Skin of body (tissue), 2 donors: Measurements from ENCODE around the gene RPL39L. TPM values are rescaled to one million over a fixed set of nuclear protein-coding genes. Genes with fewer than 3 reads are reported as not detected.

Source experiments
- DNase-seq: peaks from one replicate; lab custom pipeline; 2025; lab: John Stamatoyannopoulos, UW
- total RNA-seq: library from RNA; depleted of rRNA; stranded (reverse); fragments of >200 nt; gene quantifications from one replicate; pipeline ENCODE4 v1.2.3, GENCODE V29; 2014

Gene RPL39L
- total RNA-seq, 1 donor from 2014 or later: 15.0 TPM

DNA sequence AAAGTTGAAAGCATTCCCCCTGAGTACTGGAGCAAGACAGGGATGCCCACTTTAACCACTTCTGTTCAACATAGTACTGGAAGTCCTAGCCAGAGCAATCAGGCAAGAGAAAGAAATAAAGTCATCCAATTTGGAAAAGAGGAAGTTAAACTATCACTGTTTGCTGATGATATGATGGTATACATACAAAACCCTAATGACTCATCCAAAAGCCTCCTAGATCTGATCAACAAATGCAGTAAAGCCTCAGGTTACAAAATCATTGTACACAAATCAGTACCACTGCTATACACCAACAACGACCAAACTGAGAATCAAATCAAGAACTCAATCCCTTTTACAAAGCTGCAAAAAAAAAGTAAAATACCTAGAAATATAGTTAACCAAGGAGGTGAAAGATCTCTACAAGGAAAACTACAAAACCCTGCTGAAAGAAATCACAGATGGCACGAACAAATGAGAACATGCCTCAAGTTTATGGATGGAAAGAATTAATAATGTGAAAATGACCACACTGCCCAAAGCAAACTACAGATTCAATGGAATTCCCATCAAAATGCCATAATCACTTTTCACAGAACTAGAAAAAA lies 40.3 kb downstream of the RPL39L start:
- no peak for DNase-seq

DNA sequence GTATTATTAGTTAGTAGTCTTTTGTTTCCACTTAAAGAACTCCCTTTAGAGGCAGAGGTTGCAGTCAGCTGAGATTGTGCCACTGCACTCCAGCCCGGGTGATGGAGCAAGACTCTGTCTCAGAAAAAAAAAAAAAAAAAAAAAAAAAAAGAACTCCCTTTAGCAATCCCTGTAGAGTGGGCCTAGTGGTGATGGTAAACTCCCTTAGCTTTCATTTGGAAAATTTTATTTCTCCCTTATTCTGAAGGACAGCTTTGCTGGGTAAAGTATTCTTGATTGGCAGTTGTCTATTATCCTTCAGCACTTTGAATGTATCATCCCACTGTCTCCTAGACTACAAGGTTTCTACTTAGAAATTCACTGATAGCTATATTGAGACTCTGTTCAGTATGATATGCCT lies 46.0 kb downstream of the RPL39L start:
- no peak for DNase-seq

DNA sequence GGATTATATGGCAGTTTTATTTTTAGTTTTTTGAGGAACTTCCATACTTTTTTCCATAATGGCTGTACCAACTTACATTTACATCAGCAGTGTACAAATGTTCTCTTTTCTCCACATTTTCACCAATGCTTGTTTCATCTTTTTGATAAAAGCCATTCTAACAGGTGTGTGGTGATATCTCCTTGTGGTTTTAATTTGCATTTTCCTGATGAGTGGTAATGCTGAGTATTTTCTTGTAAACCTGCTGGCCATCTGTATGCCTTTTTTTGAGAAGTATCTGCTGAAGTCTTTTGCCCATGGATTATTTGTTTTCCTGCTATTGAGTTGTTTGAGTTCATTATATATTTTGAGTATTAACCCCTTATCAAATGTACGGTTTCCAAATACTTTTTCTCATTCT lies 50.6 kb downstream of the RPL39L start:
- DNase-seq: no peak

DNA sequence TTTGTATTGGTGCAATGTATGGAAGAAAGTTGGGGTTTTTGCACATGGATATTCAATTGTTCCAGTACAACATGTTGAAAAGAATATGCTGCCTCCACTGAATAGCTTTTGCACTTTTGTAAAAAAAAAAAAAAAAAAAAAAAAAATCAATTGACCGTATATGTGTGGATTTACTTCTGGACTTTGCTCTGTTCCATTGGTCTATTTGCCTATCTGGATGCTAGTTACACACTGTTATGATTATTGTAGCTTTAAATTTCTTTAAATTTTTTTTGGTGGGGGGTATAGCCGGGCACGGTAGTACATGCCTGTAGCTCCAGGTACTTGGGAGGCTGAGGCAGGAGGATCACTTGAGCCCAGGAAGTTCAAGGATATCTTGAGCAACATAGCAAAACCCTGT lies 52.5 kb downstream of the RPL39L start:
- no peak for DNase-seq

DNA sequence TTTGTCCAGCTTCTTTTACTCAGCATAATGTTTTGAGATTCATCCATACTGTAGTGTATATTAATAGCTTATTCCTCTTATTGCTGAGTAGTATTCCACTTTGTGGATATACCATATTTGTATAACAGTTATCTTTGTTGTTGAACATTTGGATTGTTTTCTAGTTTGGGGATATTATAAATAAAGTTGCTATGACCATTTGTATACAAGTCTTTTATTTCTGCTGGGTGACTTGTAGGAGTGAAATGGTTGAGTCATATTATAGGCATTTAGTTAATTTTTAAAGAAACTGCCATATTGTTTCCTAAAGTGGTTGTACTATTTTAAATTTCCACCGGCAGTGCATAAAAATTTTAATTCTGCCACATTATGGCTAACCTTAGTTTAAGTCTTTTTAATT lies 53.4 kb downstream of the RPL39L start:
- no peak for DNase-seq

DNA sequence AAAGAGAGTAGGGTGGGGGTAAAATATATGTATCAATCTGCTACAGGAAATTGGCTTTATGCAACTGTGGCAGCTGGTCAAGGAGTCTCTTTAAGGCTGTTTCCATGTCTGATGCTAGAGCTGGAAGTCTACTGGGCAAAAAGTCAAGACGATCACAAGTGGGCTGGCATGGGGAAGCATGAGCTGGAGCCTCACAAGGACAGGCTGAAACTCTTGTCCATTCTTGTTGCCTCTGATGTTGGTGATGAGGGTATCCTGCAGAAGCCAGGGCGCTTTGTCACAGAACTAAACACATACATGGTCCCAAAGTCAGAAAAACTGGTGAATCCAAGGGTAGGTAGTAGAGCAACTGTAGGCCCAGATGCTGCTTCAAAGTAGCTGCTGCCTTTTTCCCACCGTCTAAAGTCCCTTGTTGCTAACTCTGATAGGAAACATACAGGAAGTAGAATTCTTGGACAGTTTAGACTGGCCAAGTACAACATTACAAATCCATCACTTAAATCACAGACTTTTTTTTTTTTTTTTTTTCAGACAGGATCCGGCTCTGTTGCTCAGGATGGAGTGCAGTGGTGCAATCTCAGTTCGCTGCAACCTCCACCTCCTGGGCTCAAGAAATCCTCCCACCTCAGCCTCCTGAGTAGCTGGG lies 54.2 kb downstream of the RPL39L start:
- DNase-seq: no peak

DNA sequence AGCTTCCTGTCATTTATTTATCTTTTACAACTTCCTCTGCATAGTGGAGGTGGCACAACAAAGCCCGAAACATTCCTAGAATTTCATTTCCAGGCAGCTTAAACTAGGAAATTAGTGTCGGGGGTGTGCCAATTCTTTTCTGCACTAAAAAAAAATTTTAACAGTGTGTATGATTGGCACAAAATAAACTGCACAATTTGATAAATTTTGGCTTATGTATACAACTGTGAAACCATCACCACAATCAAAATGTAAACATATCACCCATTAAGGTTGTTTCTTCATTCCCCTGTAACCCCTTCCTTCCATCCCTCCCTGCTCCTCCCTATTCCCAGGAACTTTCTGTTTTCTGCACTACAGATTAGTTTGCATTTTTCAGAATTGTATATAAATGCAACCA lies 54.7 kb downstream of the RPL39L start:
- DNase-seq: no peak

DNA sequence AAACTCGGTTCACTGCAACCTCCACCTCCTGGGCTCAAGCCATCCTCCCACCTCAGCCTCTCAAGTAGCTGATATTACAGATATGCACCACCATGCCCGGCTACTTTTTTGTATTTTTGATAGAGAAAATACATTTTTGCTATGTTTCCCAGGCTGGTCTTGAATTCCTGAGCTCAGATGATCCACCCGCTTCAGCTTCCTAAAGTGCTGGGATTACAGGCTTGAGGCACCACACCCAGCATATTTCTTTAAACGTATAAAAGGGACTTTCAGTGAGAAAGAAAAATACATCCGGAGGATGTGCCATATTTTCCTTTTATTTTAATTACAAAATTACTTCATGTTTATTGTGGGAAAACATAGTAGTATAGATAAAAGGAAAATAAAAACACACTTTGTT lies 55.2 kb downstream of the RPL39L start:
- DNase-seq: no peak

DNA sequence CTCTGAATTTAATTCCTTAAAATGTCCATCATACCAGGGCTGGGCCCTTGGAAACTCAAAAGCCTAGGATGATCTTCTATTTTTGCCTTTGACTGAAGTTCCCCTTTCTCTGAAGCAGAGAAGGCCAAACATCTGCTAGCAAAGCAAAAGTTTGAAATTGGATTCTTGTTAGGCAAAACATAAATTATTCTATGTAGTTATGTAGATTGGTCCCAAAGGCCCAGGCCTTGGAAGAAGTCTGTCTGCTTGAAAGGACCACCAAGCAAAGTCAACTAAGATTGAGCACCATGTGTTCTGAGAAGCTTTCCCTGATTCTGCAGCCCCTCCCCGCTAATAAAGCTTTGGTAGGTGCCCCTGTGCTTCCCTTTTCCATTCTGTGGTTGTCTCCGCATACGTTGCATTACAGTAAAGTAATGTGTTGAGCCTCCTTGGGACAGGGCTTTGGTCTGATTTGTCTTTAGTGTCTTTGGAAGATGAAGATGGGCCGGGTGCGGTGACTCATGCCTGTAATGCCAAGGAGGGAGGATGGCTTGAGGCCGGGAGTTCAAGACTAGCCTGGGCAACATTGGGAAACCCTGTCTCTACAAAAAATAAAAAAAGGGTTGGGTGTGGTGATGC lies 56.4 kb downstream of the RPL39L start:
- peak; percentile 32 for DNase-seq

DNA sequence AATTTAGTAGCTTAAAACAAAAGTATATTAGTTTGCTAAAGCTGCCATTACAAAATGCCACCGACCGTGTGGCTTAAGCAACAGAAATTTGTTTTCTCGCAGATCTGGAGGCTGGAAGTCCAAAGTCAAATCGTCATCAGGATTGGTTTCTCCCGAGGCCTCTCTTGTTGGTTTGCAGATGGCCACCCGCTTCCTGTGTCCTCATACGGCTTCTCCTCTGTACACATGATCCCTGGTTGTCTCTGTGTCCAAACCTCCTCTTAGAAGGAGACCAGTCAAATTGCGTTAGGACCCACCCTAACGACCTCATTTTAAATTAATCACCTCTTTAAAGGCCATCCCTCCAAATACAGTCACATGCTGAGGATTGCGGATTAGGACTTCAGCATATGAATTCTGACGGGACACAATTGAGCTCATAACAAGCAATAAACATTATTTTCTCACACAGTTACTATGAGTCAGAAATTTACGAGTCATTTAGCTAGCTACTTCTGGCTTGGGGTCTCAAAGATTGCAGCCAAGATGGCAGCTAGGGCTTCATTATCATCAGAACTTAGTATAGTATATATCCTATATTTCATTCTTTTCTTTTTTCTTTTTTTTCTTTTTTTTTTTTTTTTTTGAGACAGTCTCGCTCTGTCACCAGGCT lies 58.4 kb downstream of the RPL39L start:
- DNase-seq: no peak

DNA sequence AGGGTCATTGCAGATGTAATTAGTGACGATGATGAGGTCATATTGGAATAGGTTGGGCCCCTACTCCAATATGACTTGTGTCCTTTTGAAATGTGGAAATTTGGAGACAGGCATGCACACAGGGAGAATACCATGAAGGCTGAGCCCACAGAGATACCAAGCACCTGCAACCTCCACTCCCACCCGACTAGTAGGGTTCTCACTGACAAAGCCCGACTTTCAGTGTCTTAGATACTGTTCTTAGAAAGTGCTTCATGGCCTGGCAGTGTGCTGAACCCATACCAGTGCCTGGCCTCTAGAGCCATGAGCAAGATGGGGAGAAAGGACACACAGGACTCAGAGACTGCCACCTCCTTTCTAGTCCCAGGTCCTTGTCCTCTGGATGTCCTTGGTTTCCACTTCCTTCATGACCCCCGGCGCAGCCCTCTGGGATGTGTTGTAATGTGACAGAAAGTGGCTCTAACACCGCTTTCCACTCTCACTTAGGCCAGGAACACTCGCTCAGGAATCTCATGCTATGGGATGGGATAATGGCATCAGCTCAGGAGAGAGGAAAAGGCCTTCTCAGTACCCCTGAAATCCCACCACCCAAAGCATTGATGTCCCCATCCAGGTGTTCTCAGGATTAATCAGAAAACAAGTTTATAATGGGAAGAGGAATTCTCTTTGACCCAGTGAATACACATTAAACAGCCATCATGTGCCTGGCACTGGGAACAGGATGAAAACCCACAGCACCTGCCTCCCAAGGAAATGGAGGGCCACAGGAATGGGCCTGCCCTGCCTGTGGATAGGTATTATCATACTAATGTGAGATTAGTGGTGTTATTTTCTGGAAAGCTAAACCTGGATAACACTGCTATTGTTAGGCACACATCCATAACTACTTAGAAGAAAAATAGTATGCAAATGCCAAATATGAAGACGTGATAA lies 59.9 kb downstream of the RPL39L start:
- no peak for DNase-seq

DNA sequence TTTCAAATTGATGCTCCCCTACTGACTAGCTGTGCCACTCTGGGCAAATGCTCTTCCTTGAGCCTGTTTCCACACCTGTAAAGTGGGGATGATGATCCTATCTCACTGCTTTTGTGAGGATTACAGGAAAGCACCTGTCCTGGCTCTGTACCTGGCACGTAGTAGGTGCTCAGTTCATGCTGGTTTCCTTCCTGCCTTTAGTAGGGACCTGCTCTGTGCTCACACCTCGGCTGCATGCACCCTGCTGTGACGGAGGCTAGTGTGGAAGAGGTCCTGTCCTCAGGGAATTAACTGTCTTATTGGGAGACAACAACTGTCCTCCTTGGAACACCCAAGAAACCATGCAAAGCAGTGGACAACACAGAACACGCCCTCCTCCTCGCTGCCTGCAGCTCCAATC lies 61.8 kb downstream of the RPL39L start:
- DNase-seq: no peak

DNA sequence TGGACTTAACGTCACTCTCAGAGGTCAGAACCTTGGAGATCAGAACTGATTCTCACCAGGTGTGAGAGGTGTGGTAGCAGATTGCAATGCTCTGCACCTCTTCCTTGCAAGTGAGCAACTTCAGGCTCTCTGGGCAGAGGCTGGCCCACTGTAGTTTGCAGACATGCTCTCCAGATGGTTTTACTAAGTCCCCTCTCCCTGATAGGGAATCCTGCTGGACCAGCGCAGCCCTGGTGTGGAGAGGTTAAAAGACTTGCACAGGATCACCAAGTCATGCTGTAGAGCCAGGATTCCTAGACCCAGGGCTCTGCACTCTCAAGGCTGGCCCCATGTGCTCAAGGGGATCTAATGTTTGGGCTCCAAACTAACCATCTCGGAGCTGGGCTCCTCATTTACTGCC lies 62.2 kb downstream of the RPL39L start:
- DNase-seq: no peak

DNA sequence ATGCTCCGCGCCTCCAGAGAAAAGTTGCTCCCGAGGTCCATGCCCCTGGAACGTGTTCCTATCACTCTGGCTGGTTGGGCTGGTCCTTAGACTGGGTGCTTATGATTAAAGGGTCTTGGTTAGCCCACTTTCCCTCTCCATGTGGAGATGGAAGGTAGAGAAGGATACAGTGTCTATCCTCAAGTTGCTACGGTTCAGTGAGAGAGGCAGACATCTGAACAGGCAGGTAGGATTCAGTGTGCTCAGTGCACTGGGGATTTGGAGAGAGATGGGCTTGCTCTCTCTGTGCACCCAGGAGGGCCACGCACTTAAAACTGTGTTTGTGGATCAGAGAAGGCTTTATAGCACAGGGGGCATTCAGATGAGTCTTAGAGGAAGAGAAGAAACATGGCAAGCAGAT lies 63.0 kb downstream of the RPL39L start:
- DNase-seq: no peak

DNA sequence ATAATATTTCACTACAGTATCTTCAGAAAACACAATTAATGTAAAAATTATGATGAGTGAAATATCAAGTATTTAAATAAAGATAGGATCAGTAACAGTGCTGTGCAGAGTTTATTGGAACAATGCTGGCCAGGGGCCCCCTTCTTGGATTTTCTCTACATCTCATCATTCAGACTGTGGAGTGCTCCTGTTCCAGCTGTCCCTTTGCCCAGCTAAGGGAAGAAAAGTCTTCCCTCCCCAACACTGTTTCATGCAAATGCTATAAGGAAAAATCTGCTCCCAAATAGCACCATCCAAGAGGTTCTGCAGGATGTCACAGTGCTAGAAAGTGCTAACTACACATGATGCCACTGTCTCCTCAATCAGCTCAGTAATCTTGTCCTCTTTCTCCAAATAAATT lies 64.5 kb downstream of the RPL39L start:
- no peak for DNase-seq

DNA sequence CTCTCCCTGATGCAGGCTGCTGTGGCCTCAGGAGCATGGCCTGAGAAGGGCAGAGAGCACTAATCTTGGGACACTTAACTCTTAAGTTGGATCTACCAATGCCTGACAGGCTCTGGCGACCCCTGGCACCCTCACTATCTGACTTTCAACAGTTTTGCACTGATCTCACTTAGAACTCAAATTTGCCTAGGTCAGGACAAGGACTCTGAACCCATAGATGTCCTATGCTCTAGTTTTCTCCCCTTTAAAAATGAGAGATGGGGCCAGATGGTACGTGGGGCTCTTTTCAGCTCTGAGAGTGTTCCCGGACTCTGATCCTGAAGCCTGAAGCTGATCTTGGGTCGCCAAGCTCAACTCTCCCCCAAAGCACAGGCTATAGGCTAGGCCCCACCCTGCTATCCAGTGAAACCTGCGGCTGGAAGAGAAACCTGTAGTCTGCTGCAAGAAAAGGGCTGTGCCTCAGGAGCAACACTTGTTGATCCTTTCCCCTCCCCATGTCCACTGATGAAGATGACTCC lies 65.7 kb downstream of the RPL39L start:
- DNase-seq: no peak

DNA sequence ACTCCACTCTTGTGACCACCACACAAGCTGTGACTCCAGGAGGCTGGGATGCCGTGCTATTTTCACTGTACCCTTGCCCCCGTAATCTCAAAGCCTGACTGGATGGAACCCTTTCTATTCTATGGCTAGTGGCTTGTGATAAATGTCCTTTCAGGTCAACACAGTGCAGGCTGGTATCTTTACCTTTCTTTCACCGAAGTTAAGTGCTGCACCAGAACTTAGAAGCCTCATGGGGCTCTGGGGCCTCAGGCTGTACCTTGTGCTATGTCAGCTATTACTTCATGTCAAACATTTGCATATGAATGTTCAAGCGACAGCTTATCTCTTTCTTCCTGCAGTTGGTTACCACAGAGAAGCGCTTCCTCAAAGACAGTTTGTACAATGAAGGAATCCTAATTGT lies 66.8 kb downstream of the RPL39L start:
- DNase-seq: no peak

DNA sequence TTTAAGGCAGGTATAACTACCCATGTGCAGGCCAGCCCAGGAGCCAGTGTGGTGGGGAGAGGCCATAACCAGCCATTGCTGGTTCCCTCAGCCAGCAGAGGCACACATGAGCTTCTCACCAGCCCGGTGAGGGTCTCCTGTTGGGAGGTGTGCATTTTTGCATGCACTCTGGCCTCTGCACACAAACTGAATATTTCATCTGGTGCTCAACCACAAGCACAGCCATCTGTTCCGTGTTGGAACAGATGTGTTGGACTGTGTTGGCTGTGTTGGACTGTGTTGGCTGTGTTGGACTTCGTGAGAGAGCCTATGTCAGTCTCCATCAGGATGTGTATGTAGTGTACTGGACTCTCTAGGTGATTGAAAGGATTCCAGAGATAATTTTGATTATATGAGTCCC lies 67.2 kb downstream of the RPL39L start:
- no peak for DNase-seq
